ENCODE results near the gene TP53AIP1.

The TP53AIP1 gene

DNA sequence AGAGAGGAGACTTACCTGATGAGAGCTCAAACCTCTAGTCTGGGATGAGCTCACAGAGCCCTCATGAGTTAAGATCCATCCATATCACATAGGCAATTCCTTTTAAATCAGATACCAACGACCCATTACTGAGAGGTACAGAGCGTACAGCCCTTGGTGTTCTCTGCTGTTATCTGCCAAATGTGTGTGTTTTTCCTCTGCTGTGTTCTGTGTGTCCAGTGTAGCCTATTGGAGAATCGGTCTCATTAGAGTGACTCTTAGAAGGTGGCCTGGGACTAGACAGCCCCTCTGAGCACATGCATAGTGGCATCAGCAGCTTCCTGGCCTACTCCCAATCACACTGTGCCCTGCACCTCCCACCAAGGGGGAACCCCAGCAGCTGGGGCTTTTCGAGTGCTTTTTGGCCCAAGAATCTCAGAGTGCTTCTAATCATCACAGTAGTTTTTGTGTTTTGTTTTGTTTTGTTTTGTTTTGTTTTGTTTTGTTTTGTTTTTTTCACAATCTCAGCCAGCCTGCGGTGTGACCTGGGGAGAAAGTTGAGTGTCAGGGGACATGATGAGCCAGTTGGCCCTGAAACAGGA lies 25.4 kb downstream of the TP53AIP1 start:
- H3K27ac ChIP-seq, result no peak overlapping the region
- TF ChIP-seq CTCF (conservative IDR thresholded peaks at IDR 0.05) (no peak), ZFX (IDR thresholded peaks at IDR 0.05) (no peak)

GRCh38 chr11:128916681-128917080 lies 26.0 kb downstream of the TP53AIP1 start:
- TF ChIP-seq CTCF (conservative IDR thresholded peaks at IDR 0.05) (no peak), ZFX (IDR thresholded peaks at IDR 0.05) (no peak)
- H3K27ac ChIP-seq, result no peak overlapping the region

DNA sequence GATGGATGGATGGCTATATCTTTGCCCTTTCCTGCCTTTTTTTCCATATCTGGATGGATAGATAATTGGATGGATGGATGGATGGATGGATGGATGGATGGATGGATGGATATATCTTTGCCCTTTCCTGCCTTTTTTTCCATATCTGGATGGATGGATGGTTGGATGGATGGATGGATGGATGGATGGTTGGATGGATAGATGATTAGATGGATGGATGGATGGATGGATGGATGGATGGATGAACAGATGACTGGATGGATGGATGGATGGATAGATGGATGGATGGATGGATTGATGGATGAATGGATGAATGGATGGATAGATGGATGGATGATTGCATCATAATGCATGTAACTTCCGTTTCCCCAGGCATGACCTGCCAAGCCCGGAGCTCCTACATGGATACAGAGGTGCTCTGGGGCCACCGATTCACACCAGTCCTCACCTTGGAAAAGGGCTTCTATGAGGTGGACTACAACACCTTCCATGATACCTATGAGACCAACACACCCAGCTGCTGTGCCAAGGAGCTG lies 26.6 kb downstream of the TP53AIP1 start:
- no peak overlapping the region for H3K27ac ChIP-seq
- no peak for TF ChIP-seq CTCF (conservative IDR thresholded peaks at IDR 0.05)
- TF ChIP-seq ZFX (IDR thresholded peaks at IDR 0.05), result no peak

DNA sequence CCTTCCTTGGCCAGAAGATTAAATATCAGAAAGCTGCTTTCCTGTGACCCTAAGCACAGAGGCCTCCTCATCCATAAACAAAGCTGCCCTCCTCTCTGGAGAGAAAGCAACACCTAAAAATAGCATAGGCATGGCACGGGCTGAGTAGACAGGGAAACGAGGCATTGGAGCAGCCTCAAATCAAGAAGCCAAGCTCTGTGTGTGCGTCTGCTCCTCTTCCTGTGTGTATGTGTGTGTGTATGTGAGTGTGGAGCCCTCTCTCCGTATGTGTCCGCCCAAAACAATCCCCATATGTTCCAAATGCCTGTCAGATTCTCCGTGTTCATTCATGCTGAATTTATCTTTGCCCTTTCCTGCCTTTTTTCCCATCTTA lies 27.5 kb downstream of the TP53AIP1 start:
- no peak for TF ChIP-seq CTCF (conservative IDR thresholded peaks at IDR 0.05)
- TF ChIP-seq ZFX (IDR thresholded peaks at IDR 0.05), result no peak

GRCh38 chr11:128914216-128915148 lies 28.2 kb downstream of the TP53AIP1 start:
- H3K27ac ChIP-seq, result no peak overlapping the region
- no peak for TF ChIP-seq ZFX (IDR thresholded peaks at IDR 0.05)
- TF ChIP-seq CTCF (conservative IDR thresholded peaks at IDR 0.05), result no peak

More for the DNA sequence above, 27.5 kb downstream of the TP53AIP1 start:
- no peak overlapping the region for H3K27ac ChIP-seq

GRCh38 chr11:128913806-128914205 lies 28.9 kb downstream of the TP53AIP1 start:
- TF ChIP-seq ZFX (IDR thresholded peaks at IDR 0.05) (no peak), CTCF (conservative IDR thresholded peaks at IDR 0.05) (no peak)
- H3K27ac ChIP-seq, result no peak overlapping the region

- no peak for TF ChIP-seq ZFX (IDR thresholded peaks at IDR 0.05)
- no peak for TF ChIP-seq CTCF (conservative IDR thresholded peaks at IDR 0.05)
- no peak overlapping the region for H3K27ac ChIP-seq
Observed at GRCh38 chr11:128911701-128912100, 31.0 kb downstream of the TP53AIP1 start.
